ENCODE results near the gene LCMT1. TPM values are rescaled to one million over a fixed set of nuclear protein-coding genes. Genes with fewer than 3 reads are reported as not detected.
A peak's percentile ranks its signal among the peaks of the same experiment; 100 is the strongest.
"Not testable (repeated sequence)": the region's sequence is repeated elsewhere in the genome, so short reads cannot be mapped to it uniquely, and the experiment has no call there.

Gene LCMT1
- total RNA-seq, result 10 to 100 TPM; 49.0 to 74.7 TPM

- intact Hi-C loops (cut with DNase I), result no loop called here
- peak; percentile 96 for DNase-seq (ENCODE audit: low spot score)
- WGBS, result under 1% methylated on average over 48 of the region's 55 CpGs
- Histone ChIP-seq H3K36me3 (no peaks in the 10 kb centered on the region), H3K4me1 (replicated peaks) (peaks cover 7% of the 10 kb centered on the region), H3K4me3 (peak within 1 kb of the TSS; percentile 80 to 89), H3K27ac (peak within 1 kb of the TSS; percentile 72 to 79), H3K27me3 (replicated peaks; ENCODE audit: insufficient read depth) (no peaks in the 10 kb centered on the region), H3K9me3 (no peaks in the 10 kb centered on the region)
- TF ChIP-seq, protein P1, sequence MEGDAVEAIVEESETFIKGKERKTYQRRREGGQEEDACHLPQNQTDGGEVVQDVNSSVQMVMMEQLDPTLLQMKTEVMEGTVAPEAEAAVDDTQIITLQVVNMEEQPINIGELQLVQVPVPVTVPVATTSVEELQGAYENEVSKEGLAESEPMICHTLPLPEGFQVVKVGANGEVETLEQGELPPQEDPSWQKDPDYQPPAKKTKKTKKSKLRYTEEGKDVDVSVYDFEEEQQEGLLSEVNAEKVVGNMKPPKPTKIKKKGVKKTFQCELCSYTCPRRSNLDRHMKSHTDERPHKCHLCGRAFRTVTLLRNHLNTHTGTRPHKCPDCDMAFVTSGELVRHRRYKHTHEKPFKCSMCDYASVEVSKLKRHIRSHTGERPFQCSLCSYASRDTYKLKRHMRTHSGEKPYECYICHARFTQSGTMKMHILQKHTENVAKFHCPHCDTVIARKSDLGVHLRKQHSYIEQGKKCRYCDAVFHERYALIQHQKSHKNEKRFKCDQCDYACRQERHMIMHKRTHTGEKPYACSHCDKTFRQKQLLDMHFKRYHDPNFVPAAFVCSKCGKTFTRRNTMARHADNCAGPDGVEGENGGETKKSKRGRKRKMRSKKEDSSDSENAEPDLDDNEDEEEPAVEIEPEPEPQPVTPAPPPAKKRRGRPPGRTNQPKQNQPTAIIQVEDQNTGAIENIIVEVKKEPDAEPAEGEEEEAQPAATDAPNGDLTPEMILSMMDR (IDR thresholded peaks at IDR 0.05), result no peak
- peak; percentile 43 for TF ChIP-seq POLR2A (IDR thresholded peaks at IDR 0.05)
- TF ChIP-seq POLR2AphosphoS5 (IDR thresholded peaks at IDR 0.05), result peak; percentile 98
These were observed at the start of gene LCMT1 for GRCh38 chr16:25111403-25112166. Gene LCMT1 (plus strand): TSS chr16:25111742. CDS start chr16:25111884, 142 bp downstream.

- TF ChIP-seq, protein P1 (IDR thresholded peaks at IDR 0.05), result no peak
- TF ChIP-seq POLR2A (IDR thresholded peaks at IDR 0.05) (no peak), POLR2AphosphoS5 (IDR thresholded peaks at IDR 0.05) (no peak)
- intact Hi-C loops (cut with DNase I), result no loop called here
- 67% methylated on average over 3 of the region's 3 CpGs for WGBS
- Histone ChIP-seq H3K9me3 (no peaks in the 10 kb centered on the region), H3K27ac (no peak overlapping the region), H3K36me3 (no peaks in the 10 kb centered on the region), H3K4me1 (replicated peaks) (no peaks in the 10 kb centered on the region), H3K27me3 (replicated peaks; ENCODE audit: insufficient read depth) (no peaks in the 10 kb centered on the region), H3K4me3 (no peak overlapping the region)
- no peak for DNase-seq (ENCODE audit: low spot score)
These were observed 48.4 kb upstream of the LCMT1 start for GRCh38 chr16:25063102-25063501.

GRCh38 chr16:25063865-25064264 lies 47.7 kb upstream of the LCMT1 start:
- 82% methylated on average over 6 of the region's 6 CpGs for WGBS
- no peak for TF ChIP-seq POLR2AphosphoS5 (IDR thresholded peaks at IDR 0.05)
- TF ChIP-seq, protein P1 (IDR thresholded peaks at IDR 0.05), result no peak
- TF ChIP-seq POLR2A (IDR thresholded peaks at IDR 0.05), result no peak
- no peaks in the 10 kb centered on the region for H3K4me1 ChIP-seq (replicated peaks)
- DNase-seq (ENCODE audit: low spot score), result no peak
- no peaks in the 10 kb centered on the region for H3K9me3 ChIP-seq
- H3K4me3 ChIP-seq, result no peak overlapping the region
- H3K27me3 ChIP-seq (replicated peaks; ENCODE audit: insufficient read depth), result no peaks in the 10 kb centered on the region
- no peak overlapping the region for H3K27ac ChIP-seq
- intact Hi-C loops (cut with DNase I), result no loop called here
- no peaks in the 10 kb centered on the region for H3K36me3 ChIP-seq

DNA sequence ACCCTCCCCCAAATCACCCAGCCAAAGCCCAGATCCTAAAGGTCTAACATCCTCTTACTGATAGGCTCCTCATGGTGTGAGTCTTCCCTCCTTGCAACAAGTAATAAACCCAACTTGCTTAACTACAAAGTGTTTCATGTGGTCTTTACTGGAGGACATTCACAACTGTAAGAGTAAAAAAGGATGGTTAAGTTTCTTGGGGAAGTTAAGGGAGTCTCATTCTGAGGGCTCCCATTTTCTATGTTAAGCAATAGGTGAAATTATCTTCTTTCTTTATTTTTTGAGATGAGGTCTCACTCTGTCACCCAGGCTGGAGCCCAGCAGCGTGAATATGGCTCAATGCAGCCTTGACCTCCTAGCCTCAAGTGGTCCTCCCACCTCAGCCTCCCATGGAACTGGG lies 47.3 kb upstream of the LCMT1 start:
- H3K27ac ChIP-seq; H3K27me3 ChIP-seq (replicated peaks; ENCODE audit: insufficient read depth); DNase-seq (ENCODE audit: low spot score); H3K9me3 ChIP-seq; intact Hi-C loops (cut with DNase I); H3K4me1 ChIP-seq (replicated peaks); H3K4me3 ChIP-seq; H3K36me3 ChIP-seq: not testable (repeated sequence)
- WGBS, result 100% methylated on average over 1 of the region's 1 CpG

DNA sequence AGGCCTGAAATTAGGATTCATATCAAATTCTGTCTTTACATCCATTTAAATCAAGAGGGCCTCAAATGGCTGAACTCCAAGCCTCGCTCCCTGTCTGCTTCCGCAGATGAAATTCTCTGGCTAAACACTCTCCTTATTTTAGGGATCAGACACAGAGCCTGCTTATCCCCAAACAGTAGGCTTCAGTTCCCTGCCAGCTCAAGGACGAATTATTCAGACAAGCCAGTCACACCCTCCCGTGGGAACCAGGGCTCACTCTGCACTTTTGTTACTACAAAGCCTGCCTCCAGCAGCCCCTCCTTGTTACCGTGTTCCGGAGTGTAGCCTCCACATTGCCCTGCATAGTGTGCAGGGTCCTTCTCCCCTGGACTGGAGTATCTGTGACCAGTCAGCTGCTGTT lies 46.6 kb upstream of the LCMT1 start:
- whole genome bisulfite sequencing, result 62% methylated on average over 6 of the region's 6 CpGs
- Histone ChIP-seq H3K27ac (no peak overlapping the region), H3K27me3 (replicated peaks; ENCODE audit: insufficient read depth) (no peaks in the 10 kb centered on the region), H3K36me3 (no peaks in the 10 kb centered on the region), H3K4me3 (no peak overlapping the region), H3K4me1 (replicated peaks) (no peaks in the 10 kb centered on the region), H3K9me3 (no peaks in the 10 kb centered on the region)
- intact Hi-C loops (cut with DNase I), result no loop called here
- no peak for DNase-seq (ENCODE audit: low spot score)
- TF ChIP-seq, protein P1 (IDR thresholded peaks at IDR 0.05), result no peak
- TF ChIP-seq POLR2AphosphoS5 (IDR thresholded peaks at IDR 0.05) (no peak), POLR2A (IDR thresholded peaks at IDR 0.05) (no peak)

Measured in prostate gland (tissue), 2 donors.